SK-N-SH treated with all-trans-retinoic acid at 6 μM for 48 hours (cell line): ENCODE data around the gene EHBP1.

Experiments used
- ATAC-seq: fragments of 200-7000 bp; cut with Tn5 transposase; 3 replicates; pipeline ENCODE4 v1.9.1; 2020; ENCODE audit warnings: mild to moderate bottlenecking, moderate library complexity
- ARNTL ChIP-seq: fragments of 450-650 bp; formaldehyde crosslinking; IDR thresholded peaks from 2 replicates; pipeline ENCODE4 v1.5.0; 2020; ENCODE audit warnings: low read depth, mild to moderate bottlenecking, moderate library complexity, borderline replicate concordance
- BACH2 ChIP-seq: fragments of 250-450 bp; sonication (Bioruptor Pico); IDR thresholded peaks from 2 replicates; pipeline ENCODE4 v1.9.0; 2021; ENCODE audit warnings: mild to moderate bottlenecking, borderline replicate concordance
- CSDC2 ChIP-seq: fragments of 250-450 bp; sonication (Bioruptor Pico); IDR thresholded peaks from 2 replicates; pipeline ENCODE4 v1.5.0; 2020; ENCODE audit warnings: mild to moderate bottlenecking, moderate library complexity
- ESRRG ChIP-seq: fragments of 250-450 bp; sonication (Bioruptor Pico); IDR thresholded peaks from 2 replicates; pipeline ENCODE4 v1.6.1; 2021; ENCODE audit warnings: mild to moderate bottlenecking
- GLIS3 ChIP-seq: fragments of 250-450 bp; sonication (Bioruptor Pico); IDR thresholded peaks from 2 replicates; pipeline ENCODE4 v1.5.0; 2020; ENCODE audit warnings: mild to moderate bottlenecking, moderate library complexity
- ISL1 ChIP-seq: fragments of 250-450 bp; sonication (Bioruptor Pico); IDR thresholded peaks from 2 replicates; pipeline ENCODE4 v2.1.2; 2022; ENCODE audit warnings: mild to moderate bottlenecking, moderate library complexity
- OSR1 ChIP-seq: fragments of 250-450 bp; sonication (Bioruptor Pico); IDR thresholded peaks from 2 replicates; pipeline ENCODE4 v1.8.0; 2022; ENCODE audit warnings: moderate library complexity, mild to moderate bottlenecking, inconsistent platforms
- PPARA ChIP-seq: fragments of 250-450 bp; sonication (Bioruptor Pico); IDR thresholded peaks from 2 replicates; pipeline ENCODE4 v1.5.0; 2020; ENCODE audit warnings: mild to moderate bottlenecking, borderline replicate concordance
- RARB ChIP-seq: fragments of 250-450 bp; sonication (Bioruptor Pico); IDR thresholded peaks from 2 replicates; pipeline ENCODE4 v1.8.0; 2021; ENCODE audit warnings: mild to moderate bottlenecking, moderate library complexity
- SNAI2 ChIP-seq: fragments of 250-450 bp; sonication (Bioruptor Pico); IDR thresholded peaks from 2 replicates; pipeline ENCODE4 v1.5.0; 2020; ENCODE audit warnings: mild to moderate bottlenecking, moderate library complexity
- TCF4 ChIP-seq: fragments of 250-450 bp; sonication (Bioruptor Pico); IDR thresholded peaks from 2 replicates; pipeline ENCODE4 v1.8.0; 2021; ENCODE audit warnings: mild to moderate bottlenecking, moderate library complexity, borderline replicate concordance
- TOX ChIP-seq: fragments of 250-450 bp; sonication (Bioruptor Pico); IDR thresholded peaks from 2 replicates; pipeline ENCODE4 v1.8.0; 2021; ENCODE audit warnings: mild to moderate bottlenecking, moderate library complexity, borderline replicate concordance
- ZC3H10 ChIP-seq: fragments of 250-450 bp; sonication (Bioruptor Pico); IDR thresholded peaks from 2 replicates; pipeline ENCODE4 v1.5.1; 2021; ENCODE audit warnings: mild to moderate bottlenecking, moderate library complexity
- ZFP3 ChIP-seq: fragments of 250-450 bp; sonication (Bioruptor Pico); IDR thresholded peaks from 2 replicates; pipeline ENCODE4 v1.5.0; 2020; ENCODE audit warnings: mild to moderate bottlenecking, moderate library complexity
- ZFP30 ChIP-seq: fragments of 450-650 bp; formaldehyde crosslinking; IDR thresholded peaks from 2 replicates; pipeline ENCODE4 v1.5.0; 2022; ENCODE audit warnings: mild to moderate bottlenecking, moderate library complexity
- ZNF565 ChIP-seq: fragments of 450-650 bp; formaldehyde crosslinking; conservative IDR thresholded peaks from 2 replicates; pipeline ENCODE4 v1.5.0; 2020; ENCODE audit warnings: low read depth, mild to moderate bottlenecking, moderate library complexity
- ZNF70 ChIP-seq: fragments of 450-650 bp; formaldehyde crosslinking; IDR thresholded peaks from 2 replicates; pipeline ENCODE4 v1.5.0; 2020; ENCODE audit warnings: mild to moderate bottlenecking, moderate library complexity
- ZNF8 ChIP-seq: fragments of 450-650 bp; formaldehyde crosslinking; IDR thresholded peaks from 2 replicates; pipeline ENCODE4 v1.5.0; 2020; ENCODE audit warnings: mild to moderate bottlenecking, moderate library complexity
- TF ChIP-seq, protein P1 (sequence below): fragments of 250-450 bp; sonication (Bioruptor Pico); IDR thresholded peaks from 2 replicates; pipeline ENCODE4 v1.5.1; 2020; ENCODE audit warnings: low read depth, mild to moderate bottlenecking, moderate library complexity
- TF ChIP-seq, protein P2 (sequence below): fragments of 250-450 bp; sonication (Bioruptor Pico); IDR thresholded peaks from 2 replicates; pipeline ENCODE4 v1.8.0; 2021; ENCODE audit warnings: low read depth, mild to moderate bottlenecking, moderate library complexity, borderline replicate concordance
- TF ChIP-seq, protein P3 (sequence below): fragments of 250-450 bp; sonication (Bioruptor Pico); IDR thresholded peaks from 2 replicates; pipeline ENCODE4 v1.5.0; 2020; ENCODE audit warnings: mild to moderate bottlenecking, moderate library complexity
- TF ChIP-seq, protein P4 (sequence below): fragments of 250-450 bp; sonication (Bioruptor Pico); IDR thresholded peaks from 2 replicates; pipeline ENCODE4 v1.8.0; 2020; ENCODE audit warnings: mild to moderate bottlenecking, moderate library complexity, borderline replicate concordance
- TF ChIP-seq, protein P5 (sequence below): fragments of 250-450 bp; sonication (Bioruptor Pico); IDR thresholded peaks from 2 replicates; pipeline ENCODE4 v1.5.1; 2021; ENCODE audit warnings: mild to moderate bottlenecking, moderate library complexity

Gene EHBP1

DNA sequence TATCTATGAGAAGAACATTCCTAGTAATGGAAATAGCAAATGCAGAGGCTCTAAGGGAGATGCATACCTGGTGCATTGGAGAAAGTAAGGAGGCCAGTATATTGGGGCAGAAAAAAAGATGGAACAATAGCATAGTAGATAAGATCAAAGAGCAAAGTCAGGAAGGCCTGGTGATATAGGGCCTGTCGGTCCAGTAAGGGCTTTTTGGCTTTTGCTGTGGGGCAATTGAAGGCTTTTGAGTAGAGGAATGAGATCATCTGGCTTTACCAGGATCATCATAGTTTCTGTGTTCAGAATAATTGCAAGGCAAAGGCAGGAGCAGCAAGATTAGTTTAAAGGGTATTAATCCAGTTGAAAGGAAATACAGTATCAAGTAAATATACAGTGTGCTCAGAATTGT is 111.8 kb downstream of the EHBP1 start:
- ATAC-seq: no peak
- TF ChIP-seq CSDC2 (CRISPR knock-in tag): no peak
- no peak for TF ChIP-seq ISL1
- TF ChIP-seq, protein P1, sequence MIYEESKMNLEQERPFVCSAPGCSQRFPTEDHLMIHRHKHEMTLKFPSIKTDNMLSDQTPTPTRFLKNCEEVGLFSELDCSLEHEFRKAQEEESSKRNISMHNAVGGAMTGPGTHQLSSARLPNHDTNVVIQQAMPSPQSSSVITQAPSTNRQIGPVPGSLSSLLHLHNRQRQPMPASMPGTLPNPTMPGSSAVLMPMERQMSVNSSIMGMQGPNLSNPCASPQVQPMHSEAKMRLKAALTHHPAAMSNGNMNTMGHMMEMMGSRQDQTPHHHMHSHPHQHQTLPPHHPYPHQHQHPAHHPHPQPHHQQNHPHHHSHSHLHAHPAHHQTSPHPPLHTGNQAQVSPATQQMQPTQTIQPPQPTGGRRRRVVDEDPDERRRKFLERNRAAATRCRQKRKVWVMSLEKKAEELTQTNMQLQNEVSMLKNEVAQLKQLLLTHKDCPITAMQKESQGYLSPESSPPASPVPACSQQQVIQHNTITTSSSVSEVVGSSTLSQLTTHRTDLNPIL (CRISPR knock-in tag): no peak
- no peak for TF ChIP-seq ESRRG (CRISPR knock-in tag)

DNA sequence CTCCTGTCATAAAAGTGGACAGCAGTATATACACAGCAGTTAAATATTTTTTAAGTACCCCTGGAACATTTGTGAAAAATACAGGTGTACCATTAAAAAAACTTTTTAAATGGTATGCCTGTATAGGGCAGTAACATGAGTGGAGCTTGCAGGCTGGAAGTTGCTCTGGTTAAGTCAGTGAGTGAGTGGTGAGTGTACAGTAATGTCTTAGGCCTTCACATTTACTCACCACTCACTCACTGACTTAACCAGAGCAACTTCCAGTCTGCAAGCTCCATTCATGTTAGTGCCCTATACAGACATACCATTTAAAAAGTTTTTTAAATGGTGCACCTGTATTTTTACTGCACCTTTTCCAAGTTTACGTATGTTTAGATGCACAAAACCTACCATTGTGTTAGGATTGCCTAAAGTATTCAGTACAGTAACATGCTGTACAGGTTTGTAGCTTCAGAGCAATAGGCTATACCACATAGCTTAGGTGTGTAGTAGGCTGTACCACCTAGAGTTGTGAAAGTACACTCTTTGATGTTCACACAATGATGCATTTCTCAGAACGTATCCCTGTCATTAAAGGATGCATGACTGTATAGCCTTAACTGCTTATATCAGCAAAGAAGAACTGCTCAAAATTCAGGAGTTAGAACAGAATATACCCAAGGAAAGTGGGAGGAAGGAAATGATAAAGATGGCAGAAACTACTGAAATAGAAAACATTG is 112.6 kb downstream of the EHBP1 start:
- no peak for TF ChIP-seq ARNTL (CRISPR knock-in tag)
- TF ChIP-seq ISL1: no peak
- no peak for TF ChIP-seq ZC3H10 (CRISPR knock-in tag)
- no peak for TF ChIP-seq GLIS3 (CRISPR knock-in tag)
- TF ChIP-seq ZNF565: no peak
- TF ChIP-seq RARB (CRISPR knock-in tag): no peak
- TF ChIP-seq, protein P2, sequence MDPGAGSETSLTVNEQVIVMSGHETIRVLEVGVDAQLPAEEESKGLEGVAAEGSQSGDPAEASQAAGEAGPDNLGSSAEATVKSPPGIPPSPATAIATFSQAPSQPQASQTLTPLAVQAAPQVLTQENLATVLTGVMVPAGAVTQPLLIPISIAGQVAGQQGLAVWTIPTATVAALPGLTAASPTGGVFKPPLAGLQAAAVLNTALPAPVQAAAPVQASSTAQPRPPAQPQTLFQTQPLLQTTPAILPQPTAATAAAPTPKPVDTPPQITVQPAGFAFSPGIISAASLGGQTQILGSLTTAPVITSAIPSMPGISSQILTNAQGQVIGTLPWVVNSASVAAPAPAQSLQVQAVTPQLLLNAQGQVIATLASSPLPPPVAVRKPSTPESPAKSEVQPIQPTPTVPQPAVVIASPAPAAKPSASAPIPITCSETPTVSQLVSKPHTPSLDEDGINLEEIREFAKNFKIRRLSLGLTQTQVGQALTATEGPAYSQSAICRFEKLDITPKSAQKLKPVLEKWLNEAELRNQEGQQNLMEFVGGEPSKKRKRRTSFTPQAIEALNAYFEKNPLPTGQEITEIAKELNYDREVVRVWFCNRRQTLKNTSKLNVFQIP (CRISPR knock-in tag): no peak
- no peak for TF ChIP-seq ESRRG (CRISPR knock-in tag)
- TF ChIP-seq ZNF8: no peak
- peak; percentile 47; the same call in 2 of the 3 replicates for ATAC-seq

DNA sequence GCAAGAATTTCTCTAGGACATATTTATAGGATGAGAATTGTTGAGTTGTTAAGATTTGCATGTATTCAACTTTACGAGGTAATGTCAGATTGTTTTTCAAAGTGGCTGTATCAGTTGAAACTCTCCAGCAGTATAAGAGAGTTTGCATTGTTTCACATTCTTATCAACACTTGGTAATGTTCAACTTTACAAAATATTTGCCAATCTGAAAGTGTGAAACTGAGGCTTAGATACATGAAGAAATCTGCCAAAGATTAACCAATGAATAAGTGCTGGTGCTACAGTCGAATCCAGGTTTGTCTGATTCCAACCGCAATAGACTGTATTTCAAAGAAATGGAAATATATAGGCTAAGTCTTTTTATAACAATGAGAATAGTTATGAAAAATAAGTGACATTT is 117.0 kb downstream of the EHBP1 start:
- TF ChIP-seq, protein P2 (CRISPR knock-in tag): no peak
- TF ChIP-seq TCF4 (CRISPR knock-in tag): no peak
- no peak for TF ChIP-seq ZFP30 (CRISPR knock-in tag)
- no peak for TF ChIP-seq OSR1
- TF ChIP-seq ZNF8: no peak
- no peak for TF ChIP-seq CSDC2 (CRISPR knock-in tag)
- TF ChIP-seq, protein P3, sequence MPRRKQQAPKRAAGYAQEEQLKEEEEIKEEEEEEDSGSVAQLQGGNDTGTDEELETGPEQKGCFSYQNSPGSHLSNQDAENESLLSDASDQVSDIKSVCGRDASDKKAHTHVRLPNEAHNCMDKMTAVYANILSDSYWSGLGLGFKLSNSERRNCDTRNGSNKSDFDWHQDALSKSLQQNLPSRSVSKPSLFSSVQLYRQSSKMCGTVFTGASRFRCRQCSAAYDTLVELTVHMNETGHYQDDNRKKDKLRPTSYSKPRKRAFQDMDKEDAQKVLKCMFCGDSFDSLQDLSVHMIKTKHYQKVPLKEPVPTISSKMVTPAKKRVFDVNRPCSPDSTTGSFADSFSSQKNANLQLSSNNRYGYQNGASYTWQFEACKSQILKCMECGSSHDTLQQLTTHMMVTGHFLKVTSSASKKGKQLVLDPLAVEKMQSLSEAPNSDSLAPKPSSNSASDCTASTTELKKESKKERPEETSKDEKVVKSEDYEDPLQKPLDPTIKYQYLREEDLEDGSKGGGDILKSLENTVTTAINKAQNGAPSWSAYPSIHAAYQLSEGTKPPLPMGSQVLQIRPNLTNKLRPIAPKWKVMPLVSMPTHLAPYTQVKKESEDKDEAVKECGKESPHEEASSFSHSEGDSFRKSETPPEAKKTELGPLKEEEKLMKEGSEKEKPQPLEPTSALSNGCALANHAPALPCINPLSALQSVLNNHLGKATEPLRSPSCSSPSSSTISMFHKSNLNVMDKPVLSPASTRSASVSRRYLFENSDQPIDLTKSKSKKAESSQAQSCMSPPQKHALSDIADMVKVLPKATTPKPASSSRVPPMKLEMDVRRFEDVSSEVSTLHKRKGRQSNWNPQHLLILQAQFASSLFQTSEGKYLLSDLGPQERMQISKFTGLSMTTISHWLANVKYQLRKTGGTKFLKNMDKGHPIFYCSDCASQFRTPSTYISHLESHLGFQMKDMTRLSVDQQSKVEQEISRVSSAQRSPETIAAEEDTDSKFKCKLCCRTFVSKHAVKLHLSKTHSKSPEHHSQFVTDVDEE: no peak
- no peak for TF ChIP-seq RARB (CRISPR knock-in tag)
- no peak for TF ChIP-seq ZNF565
- TF ChIP-seq BACH2 (CRISPR knock-in tag): no peak
- no peak for TF ChIP-seq ZNF70 (CRISPR knock-in tag)
- TF ChIP-seq, protein P4, sequence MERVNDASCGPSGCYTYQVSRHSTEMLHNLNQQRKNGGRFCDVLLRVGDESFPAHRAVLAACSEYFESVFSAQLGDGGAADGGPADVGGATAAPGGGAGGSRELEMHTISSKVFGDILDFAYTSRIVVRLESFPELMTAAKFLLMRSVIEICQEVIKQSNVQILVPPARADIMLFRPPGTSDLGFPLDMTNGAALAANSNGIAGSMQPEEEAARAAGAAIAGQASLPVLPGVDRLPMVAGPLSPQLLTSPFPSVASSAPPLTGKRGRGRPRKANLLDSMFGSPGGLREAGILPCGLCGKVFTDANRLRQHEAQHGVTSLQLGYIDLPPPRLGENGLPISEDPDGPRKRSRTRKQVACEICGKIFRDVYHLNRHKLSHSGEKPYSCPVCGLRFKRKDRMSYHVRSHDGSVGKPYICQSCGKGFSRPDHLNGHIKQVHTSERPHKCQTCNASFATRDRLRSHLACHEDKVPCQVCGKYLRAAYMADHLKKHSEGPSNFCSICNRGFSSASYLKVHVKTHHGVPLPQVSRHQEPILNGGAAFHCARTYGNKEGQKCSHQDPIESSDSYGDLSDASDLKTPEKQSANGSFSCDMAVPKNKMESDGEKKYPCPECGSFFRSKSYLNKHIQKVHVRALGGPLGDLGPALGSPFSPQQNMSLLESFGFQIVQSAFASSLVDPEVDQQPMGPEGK (CRISPR knock-in tag): no peak
- no peak for TF ChIP-seq ZFP3 (CRISPR knock-in tag)
- no peak for TF ChIP-seq GLIS3 (CRISPR knock-in tag)
- TF ChIP-seq SNAI2 (CRISPR knock-in tag): no peak
- TF ChIP-seq, protein P1 (CRISPR knock-in tag): no peak
- TF ChIP-seq, protein P5, sequence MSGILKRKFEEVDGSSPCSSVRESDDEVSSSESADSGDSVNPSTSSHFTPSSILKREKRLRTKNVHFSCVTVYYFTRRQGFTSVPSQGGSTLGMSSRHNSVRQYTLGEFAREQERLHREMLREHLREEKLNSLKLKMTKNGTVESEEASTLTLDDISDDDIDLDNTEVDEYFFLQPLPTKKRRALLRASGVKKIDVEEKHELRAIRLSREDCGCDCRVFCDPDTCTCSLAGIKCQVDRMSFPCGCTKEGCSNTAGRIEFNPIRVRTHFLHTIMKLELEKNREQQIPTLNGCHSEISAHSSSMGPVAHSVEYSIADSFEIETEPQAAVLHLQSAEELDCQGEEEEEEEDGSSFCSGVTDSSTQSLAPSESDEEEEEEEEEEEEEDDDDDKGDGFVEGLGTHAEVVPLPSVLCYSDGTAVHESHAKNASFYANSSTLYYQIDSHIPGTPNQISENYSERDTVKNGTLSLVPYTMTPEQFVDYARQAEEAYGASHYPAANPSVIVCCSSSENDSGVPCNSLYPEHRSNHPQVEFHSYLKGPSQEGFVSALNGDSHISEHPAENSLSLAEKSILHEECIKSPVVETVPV (CRISPR knock-in tag): no peak
- TF ChIP-seq TOX: no peak
- TF ChIP-seq PPARA (CRISPR knock-in tag): no peak
- TF ChIP-seq ESRRG (CRISPR knock-in tag): no peak
- ATAC-seq: no peak
